ENCODE results near the gene AREG.

AREG gene

GRCh38 chr4:74433043-74433442 is 11.9 kb upstream of the AREG start:
- FAIRE-seq = no peak

DNA sequence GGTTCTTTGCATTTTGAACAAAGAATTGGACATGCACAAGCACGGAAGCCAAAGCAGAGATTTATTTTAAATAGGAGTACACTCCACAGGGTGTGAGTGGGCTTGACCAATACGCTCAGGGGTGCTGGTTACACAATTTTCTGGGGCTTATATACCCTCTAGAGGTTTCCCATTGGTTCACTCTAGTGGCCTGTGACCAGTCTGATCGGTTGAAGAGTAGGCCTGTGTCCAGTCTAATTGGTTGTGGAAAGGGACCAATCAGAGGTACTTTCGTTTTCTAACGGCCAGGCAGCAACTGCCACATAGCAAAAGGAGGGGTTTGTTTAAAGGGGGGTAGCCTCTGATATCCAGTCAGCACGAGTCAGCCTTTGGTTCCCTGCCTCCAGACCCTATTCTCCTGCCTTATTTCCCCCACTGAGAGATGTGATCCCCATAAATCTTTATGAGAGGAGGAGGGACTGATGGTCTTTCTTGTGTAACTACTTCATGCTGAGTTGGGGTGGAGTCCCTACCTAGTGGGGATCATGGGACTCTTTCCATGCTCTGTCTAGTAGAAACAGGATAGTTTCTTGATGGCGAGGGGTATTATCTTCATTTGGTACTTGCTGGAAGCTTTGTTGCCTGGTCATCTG is 11.3 kb upstream of the AREG start:
- no peak for FAIRE-seq

- FAIRE-seq = no peak
Measured at GRCh38 chr4:74435296-74435695, 9.6 kb upstream of the AREG start.

- no peak for FAIRE-seq
Measured at GRCh38 chr4:74437866-74438265, 7.1 kb upstream of the AREG start.

GRCh38 chr4:74438661-74439060 is 6.3 kb upstream of the AREG start:
- no peak for FAIRE-seq

DNA sequence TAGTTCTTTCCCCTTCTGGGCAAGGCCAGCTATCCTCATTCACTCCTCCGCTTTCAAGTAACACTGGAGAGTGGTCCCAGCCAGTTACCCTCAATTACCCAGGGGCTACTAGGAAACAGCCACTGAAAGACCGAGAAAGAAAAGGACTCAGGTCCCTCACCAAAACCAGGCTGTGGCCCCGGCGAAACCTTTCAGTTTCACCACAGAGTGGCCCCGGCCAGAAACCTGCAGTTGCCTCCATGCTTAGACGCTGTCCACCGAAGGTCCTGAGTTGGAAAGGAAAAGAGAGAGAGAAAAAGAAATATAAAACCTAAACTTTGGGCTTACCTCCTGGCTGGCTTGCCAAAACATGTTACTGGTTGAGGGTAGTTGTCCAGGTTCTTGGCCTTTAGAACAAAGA is 5.0 kb upstream of the AREG start:
- FAIRE-seq = no peak

- no peak for FAIRE-seq
Measured at GRCh38 chr4:74440356-74440755, 4.6 kb upstream of the AREG start.

- no peak for FAIRE-seq
Measured at GRCh38 chr4:74441744-74442143, 3.2 kb upstream of the AREG start.

DNA sequence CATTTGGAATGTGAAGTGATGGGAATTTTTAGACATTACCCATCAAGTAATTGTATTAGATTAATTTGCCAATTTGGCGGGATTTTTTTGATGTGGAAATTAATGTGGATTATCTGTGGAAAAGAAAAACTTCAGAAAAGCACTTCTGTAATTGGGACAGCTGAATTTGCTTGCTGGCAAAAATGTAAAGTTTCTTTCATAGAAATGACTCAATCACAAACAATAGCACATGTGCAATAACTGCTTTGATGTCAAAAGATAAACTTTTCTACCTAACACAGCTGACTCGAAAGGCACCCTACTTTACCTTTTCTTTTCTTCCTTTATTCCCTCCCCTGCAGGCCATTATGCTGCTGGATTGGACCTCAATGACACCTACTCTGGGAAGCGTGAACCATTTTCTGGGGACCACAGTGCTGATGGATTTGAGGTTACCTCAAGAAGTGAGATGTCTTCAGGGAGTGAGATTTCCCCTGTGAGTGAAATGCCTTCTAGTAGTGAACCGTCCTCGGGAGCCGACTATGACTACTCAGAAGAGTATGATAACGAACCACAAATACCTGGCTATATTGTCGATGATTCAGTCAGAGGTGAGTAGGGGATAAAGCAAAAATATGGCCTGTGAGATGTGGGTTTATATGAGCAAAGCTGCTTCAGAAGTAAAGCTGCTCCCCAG is 1.4 kb downstream of the AREG start:
- FAIRE-seq = no peak

DNA sequence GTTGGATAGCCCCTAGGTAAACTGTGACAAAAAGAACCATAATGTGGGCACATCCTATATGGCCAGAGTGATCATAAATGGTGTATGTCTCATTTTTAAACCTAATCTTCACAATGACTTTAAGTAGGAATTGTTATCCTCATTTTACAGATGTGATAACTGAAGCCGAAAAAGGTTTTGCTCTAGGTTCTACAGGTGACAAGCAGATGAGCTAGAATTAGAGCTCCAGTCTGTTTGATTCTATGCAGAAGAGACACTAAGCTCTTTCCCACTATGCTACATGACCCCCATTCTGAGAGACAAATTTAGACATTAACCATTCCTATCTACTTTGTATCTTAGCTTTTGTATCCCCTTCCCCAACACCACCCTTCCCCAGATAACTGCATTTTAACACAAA is 2.0 kb downstream of the AREG start:
- no peak for FAIRE-seq

- peak; percentile 35 for FAIRE-seq
Measured at GRCh38 chr4:74447636-74448233, 2.8 kb downstream of the AREG start.

DNA sequence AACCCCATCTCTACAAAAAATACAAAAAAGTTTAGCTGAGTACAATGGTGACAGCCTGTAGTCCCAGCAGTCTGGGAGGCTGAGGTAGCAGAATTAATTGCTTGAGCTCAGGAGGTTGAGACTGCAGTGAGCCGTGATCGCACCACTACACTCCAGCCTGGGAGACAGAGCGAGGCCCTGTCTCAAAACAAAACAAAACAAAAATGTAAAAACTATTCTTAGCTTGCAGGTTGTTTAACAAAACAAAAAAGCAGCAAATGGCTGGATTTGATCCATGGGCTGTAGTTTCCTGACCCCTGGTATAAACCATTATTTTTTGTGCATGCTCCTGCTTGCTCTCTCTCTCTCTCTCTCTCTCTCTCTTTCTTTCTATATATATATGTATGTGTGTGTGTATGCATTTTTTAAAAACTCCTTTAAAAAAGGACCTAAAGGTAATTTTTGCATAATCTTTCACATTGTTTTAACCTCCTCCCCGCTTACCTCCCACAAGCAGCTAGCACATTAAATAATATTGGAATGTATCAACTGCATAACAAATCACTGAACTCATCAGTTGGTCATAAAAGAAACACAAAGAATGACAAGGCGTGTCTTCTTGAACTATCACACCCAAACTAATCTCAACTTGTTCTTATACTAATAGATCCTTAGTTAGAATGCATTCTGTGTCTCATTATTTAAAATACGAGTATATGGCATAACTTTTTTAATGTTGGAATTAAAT is 4.8 kb downstream of the AREG start:
- FAIRE-seq = peak; percentile 70

DNA sequence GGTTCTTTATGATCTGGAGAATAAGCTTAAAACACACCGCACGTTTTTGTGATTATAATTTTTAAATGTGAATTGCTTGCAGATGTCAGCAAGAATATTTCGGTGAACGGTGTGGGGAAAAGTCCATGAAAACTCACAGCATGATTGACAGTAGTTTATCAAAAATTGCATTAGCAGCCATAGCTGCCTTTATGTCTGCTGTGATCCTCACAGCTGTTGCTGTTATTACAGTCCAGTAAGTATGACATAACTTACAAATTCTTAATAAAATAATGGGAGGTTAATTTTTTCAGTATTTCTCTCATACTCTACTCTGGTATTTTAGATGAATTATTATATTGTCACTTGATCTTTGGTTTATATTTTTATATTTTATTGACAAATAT is 5.4 kb downstream of the AREG start:
- no peak for FAIRE-seq

DNA sequence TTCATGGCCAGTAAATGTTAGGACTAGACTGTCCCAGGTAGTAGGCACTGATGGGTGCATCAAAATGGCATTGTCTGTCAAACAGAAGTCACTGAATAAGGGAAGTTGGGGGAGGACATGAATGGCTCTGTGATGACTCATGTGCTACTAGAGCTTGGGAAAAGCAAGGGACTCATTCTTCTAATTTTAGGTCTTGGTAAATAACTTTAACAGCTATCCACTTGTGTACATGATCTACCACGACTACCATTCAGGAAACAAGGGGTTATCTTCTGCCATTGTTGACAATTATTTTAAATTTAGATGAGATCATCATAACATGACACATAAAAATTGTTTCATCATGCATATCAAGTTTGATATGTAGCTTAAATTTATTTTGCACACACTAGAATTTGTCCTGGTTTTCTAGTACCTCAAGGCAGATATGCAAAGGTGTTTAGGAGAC is 6.3 kb downstream of the AREG start:
- FAIRE-seq = no peak

DNA sequence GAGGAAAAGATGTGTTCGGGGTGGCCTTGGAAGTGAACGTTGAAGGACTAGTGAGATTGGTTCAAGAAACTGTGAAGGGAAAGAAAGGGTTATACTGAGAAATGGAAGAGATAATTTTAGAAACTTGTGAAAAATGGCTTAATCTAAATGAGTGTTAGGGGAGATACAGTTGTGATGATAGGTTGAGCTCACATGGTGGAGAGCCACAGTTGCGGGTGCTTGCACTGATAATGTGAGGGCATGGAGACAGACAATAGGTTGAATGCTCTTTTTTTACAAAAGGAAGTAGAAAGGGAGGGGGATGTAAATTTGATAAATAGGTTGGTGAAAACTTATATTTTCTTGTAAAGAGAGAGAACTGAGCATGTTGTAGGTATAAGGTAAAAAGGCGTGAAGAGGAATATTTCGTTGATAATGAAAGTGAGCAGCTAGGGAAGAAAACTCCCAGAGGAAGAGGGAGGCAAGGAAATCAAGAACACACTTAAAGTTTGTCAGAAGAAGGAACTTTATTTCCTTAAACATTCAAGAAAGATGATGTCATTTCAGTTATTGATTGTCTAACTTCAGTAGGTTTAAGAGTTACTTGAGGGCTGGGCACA is 8.2 kb downstream of the AREG start:
- no peak for FAIRE-seq

- no peak for FAIRE-seq
Measured at GRCh38 chr4:74453829-74454742, 9.2 kb downstream of the AREG start.

GRCh38 chr4:74455361-74456055 is 10.6 kb downstream of the AREG start:
- no peak for FAIRE-seq

GRCh38 chr4:74456056-74456744 is 11.3 kb downstream of the AREG start:
- no peak for FAIRE-seq

DNA sequence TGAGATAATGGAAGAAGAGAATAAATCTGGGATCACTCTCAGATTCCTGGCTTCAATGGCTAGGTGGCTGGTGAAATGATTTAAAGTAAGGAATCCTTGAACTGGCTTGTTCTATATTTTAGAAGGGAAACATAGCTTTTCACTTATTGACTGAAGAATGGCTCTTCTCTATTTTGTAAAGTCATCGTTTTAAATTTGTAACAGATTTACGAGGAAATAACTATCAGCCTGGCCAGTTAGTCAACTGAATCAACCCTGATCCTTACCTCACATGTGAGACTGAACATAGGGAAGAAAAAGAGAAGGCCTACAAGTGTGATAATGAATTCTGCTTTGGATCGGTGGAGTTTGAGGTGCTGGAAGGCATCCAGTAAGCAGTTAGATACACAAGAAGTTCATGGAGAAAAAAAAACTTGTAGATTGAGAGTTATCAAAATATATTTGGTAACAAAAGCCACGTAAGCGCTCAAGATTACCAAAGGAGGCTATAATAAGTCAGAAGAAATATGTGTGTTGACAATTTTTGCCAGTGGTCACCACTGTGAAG is 12.0 kb downstream of the AREG start:
- FAIRE-seq = no peak

- FAIRE-seq = peak; percentile 12
Measured at GRCh38 chr4:74460833-74461232, 15.9 kb downstream of the AREG start.

DNA sequence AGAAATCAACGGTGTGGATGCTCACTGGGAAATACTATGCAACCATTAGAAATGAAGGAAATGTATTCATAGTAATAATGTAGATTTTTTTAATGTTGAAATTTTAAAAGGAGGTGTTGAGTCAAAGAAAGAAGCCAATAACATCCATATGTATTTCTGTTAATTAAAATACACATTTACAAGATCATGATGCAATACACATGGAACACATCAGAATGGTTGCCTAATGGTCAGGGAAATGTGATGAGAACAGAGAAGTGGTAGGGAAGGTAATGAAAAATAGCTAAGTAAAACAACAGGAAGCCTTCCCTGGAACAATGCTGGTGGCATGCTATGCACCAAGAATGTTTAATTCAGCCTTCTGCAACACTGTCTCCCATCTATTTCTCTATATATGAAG is 18.2 kb downstream of the AREG start:
- no peak for FAIRE-seq

Data from endometrium (tissue), 2 donors.